Activated CD8-positive, alpha-beta memory T cell treated with anti-CD3 and anti-CD28 coated beads for 4 hours (primary cell): ENCODE results near the gene PPM1N.

Source experiments
- DNase-seq, 2 donors: peaks; one replicate each; pipeline ENCODE4 v3.0.0-alpha.2; 2020; ENCODE audit warnings: low read depth in 2 of 2

PPM1N gene

DNA sequence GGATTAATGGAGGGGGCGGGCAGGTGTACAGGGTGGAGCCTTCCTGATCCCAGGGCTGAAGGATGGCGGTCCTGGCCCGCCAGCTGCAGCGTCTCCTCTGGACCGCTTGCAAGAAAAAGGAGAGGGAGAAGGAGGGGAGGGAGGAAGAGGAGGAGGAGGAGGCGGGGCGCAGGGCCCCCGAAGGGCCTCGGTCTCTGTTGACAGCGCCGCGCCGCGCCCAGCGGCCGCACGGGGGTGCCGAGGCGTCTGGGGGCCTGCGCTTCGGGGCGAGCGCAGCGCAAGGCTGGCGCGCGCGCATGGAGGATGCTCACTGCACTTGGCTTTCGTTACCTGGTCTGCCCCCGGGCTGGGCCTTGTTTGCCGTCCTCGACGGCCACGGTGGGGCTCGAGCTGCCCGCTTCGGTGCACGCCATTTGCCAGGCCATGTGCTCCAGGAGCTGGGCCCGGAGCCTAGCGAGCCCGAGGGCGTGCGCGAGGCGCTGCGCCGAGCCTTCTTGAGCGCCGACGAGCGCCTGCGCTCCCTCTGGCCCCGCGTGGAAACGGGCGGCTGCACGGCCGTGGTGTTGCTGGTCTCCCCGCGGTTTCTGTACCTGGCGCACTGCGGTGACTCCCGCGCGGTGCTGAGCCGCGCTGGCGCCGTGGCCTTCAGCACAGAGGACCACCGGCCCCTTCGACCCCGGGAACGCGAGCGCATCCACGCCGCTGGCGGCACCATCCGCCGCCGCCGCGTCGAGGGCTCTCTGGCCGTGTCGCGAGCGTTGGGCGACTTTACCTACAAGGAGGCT, at the start of gene PPM1N:
Gene PPM1N (plus strand): TSS at position 33 of the 785 bp plus-strand sequence. CDS start 30 bp downstream, at position 63.
- peak in 1 of 2 donors; percentile 49 for DNase-seq

GRCh38 chr19:45448887-45449299, 49.4 kb upstream of the PPM1N start:
- DNase-seq, result no peak

DNA sequence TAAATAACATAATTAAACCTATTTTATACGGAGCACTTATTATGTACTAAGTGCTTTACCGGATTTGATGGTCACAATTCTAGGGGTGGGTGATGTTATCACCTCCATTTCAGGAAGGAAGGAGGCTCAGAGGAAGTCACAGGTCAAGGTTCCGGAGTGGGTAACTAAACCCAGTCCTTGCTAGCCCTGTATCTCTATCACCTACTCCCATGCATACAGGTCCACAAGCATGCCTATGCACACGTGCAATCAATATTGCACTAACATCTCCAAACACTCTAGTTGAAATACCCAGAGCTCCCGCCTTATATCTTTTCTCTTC, 48.3 kb upstream of the PPM1N start:
- no peak for DNase-seq

DNA sequence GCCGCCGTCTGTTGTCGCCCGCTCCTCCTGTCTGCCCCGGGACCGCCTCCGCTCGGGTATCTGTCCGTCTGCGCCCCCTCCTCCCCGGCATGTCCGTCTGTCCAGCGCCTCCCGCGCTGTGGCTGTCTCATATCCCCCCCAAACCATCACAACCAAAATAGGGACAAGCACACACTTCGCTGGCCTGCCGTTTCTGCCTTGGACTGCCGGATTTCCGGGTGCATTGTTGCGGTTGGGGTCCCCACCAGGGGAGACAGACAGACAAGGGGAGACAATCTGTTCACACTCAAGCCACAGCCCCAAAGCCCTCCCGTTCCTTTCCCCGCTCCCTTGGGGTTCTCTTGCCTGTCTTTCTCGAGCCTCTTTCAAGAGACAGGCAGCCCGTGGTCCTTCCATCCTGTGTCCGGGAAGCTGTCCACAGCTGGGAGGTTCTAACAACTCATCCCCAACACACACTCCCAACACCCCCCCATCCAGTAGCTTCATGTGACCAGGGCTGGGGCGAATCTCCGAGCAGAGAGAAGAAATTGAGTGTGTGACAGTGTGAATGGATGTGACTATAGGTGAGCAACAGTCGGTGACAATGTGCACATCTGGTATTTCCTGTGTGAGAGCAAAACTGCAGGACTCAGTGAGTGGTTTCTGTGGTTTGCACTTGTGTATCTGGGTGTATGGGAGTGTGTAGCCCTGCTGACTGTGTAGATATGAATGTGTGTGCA, 47.0 kb upstream of the PPM1N start:
- no peak for DNase-seq

DNA sequence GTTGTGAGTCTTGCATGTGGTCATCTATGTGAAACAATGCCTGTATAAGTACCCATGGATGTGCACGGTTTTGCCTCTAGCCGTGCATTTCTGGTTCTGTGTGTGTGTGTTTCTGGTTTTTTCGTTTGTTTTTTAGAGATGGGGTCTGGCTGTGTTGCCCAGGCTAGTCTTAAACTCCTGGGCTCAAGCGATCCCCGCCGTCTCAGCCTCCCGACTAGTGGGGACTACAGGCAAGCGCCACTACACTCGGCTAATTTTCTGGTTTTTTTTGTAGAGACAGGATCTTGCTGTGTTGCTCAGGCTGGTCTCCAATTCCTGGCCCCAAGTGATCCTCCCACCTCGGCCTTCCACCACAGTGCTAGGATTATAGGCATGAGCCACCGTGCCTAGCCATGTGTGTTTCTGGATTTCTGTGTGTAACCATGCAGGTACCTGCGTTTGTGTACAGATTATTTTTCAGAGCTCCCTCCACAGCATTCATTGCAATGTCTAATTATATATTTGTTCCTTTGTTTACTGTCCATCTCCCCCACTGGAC, 46.3 kb upstream of the PPM1N start:
- no peak for DNase-seq

DNA sequence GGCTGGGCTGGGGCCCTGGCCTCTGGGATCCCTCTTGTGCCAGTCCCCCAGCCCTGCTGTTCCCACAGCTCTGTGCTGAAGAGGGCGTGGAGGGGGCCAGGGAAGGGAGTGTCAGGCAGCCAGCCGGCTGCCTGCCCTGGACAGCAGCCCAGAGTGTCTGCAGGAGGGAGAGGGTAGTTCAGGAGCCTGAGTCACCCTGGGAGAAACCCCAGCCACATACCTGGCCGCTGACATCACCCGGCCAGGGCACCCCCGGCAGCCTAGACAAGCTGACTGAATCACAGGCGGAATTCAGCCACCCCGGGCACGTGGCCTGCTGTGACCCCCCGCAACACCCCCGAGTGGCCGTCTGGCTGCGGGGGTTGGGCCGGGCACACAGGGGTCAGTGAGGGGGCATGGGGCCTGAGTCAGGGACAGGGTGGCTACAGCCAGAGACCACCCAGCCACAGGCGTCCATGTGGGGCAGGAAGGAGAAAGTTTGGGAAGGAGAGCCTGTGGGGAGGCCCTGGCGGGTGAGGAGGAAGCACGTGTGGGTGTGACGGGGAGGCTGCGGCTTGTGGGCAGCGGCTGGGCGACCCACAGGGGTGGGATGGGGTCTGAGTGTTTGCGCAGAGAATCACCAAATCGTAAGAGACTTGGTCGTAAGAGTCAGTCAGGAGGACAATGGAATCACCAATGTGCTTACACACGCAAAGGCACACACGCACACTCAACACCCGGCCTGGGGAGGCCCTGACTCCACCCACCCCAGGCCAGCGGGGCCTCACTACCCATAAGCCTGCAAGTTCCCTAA, 42.3 kb upstream of the PPM1N start:
- DNase-seq, result no peak

- no peak for DNase-seq
Observed at GRCh38 chr19:45456500-45456815, 41.8 kb upstream of the PPM1N start.

DNA sequence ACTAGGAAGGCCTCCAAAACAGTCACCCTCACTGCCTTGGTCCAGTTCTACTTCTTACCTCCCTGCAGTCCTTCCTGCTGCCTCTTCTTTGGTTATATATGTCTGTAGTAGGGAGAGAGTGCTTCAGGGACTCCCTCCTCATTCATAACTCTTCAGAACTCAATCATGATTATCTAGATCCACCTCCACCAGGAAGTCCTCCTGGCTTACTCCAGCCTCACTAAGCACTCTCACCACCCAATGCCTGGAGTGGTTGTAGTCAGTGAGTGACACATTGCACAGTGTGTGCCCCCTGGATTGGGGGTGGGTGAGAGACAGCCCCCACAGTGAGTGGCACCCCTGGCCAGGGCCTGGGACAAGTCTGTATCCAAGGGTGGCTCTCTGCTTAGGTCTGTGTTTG, 40.5 kb upstream of the PPM1N start:
- no peak for DNase-seq

- no peak for DNase-seq
Observed at GRCh38 chr19:45460807-45461347, 37.4 kb upstream of the PPM1N start.

- no peak for DNase-seq
Observed at GRCh38 chr19:45462174-45462573, 36.1 kb upstream of the PPM1N start.

- no peak for DNase-seq
Observed at GRCh38 chr19:45463241-45463640, 35.0 kb upstream of the PPM1N start.

- no peak for DNase-seq
Observed at GRCh38 chr19:45464274-45464673, 34.0 kb upstream of the PPM1N start.

- DNase-seq, result no peak
Observed at GRCh38 chr19:45464852-45465441, 33.3 kb upstream of the PPM1N start.

- no peak for DNase-seq
Observed at GRCh38 chr19:45467115-45467455, 31.2 kb upstream of the PPM1N start.

DNA sequence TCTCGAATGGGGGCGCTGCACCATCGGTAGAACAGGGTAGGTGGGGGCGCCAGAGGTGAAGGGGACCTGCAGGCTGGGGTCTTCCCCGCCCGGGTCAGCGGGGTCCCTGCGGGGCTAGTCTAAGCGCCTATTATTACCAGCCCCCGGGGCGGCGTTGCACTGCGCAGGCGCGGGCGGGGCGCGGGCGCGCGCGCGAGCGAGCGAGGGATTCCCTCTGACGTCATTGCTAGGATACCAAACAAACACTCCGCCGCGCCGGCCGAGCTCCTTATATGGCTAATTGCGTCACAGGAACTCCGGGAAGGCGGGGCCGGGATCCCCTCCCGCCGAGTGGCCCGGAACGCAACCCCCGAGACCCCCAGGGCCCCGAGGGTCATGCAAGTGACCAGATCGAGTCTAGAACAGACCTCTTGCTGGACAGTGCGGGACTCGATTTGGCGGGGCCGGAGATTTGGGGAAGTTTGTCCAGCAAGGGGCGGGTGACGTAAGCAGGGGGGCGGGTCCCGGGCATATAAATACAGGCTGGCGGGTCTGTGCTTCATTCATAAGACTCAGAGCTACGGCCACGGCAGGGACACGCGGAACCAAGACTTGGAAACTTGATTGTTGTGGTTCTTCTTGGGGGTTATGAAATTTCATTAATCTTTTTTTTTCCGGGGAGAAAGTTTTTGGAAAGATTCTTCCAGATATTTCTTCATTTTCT, 30.6 kb upstream of the PPM1N start, which contains the start of gene FOSB:
Gene FOSB (plus strand): TSS at position 541 of the 703 bp plus-strand sequence. CDS start 591 bp downstream, outside the sequence.
- DNase-seq, result peak; percentile 88 to 92

- DNase-seq, result no peak
Observed at GRCh38 chr19:45468159-45468651, 30.0 kb upstream of the PPM1N start.

GRCh38 chr19:45468803-45469131, 29.5 kb upstream of the PPM1N start:
- DNase-seq, result no peak

DNA sequence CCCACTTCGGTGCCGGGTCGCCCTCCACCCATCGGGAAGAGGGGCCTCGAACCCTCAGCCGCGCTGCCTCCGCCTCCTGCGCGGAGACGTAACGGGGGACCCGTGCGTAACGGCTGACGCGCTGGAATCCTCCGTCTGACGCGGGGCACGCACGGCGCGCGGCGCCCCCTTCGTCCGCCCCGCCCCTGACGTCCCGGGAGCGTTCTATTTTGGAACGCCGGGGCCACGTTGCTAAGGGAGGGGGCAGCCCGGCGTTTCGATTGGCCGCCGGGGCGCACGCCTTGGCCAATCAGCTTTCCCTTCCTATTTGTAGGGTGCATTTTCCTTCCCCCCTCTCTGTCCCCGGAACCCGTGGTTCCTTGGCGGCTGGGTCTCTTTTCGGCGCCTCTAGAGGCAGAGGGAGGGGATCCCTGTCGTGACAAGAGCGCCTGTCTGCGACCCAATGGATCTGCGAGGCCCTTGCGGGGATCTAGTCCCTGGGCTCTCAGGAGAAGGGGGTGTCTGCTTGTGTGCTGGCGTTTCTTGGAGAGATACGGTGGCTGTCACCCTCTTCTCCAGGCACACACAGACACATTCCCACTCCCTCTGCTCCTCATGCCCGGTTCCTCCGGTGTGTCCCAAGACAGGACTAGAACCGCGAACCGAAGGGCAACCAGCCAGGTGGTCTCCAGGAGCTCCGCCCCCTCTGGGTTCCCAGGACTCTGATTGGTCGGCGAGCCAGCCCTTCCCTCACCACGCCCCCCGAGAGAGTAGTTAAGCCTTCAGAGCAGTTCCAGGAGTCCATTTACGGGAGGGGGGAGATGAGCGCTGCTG, 28.9 kb upstream of the PPM1N start:
- DNase-seq, result peak; percentile 77 to 88

DNA sequence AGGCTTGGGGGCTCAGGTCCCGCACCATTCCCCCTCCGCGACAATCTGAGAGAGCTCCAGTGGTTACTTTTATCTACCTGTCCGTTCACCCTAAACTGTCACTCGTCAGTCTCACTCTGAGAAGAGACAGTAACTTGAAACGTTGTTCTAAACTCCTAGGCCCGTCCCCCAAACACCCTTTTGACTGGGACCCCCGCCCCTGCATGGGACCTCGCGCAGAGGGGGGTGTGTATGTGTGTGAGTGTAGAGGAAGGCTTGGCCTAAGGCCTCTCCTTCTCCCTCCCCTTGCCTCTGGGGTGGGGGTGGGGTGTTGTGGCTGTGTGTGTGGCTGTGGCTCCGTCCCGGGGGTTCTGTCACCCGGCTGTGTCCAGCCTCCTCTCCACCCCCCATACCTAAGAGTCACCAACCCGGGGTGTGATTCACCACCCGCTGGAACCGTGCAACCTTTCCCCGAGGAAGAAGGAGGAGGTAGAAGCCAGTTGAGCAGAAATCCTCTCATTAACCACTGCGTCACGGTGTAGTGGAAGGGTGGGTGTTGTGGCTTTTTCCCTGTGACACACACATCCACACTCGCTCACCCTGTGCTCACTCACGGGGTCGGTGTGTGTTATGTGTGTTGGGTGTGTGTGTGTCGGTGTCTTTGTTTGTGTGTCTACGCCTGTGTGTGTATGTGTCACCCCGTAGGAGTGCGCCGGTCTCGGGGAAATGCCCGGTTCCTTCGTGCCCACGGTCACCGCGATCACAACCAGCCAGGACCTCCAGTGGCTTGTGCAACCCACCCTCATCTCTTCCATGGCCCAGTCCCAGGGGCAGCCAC, 28.1 kb upstream of the PPM1N start:
- DNase-seq, result no peak
